Ishikawa (cell line): Measurements from ENCODE around the gene TRAFD1.

Source experiments
- CREB1 ChIP-seq: IDR thresholded peaks from 2 replicates; pipeline ENCODE4 v1.6.1; 2012; ENCODE audit warnings: low read depth
- EGR1 ChIP-seq: IDR thresholded peaks from 2 replicates; pipeline ENCODE4 v1.6.1; 2012
- EP300 ChIP-seq: IDR thresholded peaks from 2 replicates; pipeline ENCODE4 v1.6.1; 2012; ENCODE audit warnings: borderline replicate concordance
- FOXM1 ChIP-seq: IDR thresholded peaks from 2 replicates; pipeline ENCODE4 v1.6.1; 2012; ENCODE audit warnings: low read depth, borderline replicate concordance
- RAD21 ChIP-seq: IDR thresholded peaks from 2 replicates; pipeline ENCODE4 v1.6.1; 2012; ENCODE audit warnings: low read depth
- TAF1 ChIP-seq: IDR thresholded peaks from 2 replicates; pipeline ENCODE4 v1.6.1; 2012; ENCODE audit warnings: low read depth, mild to moderate bottlenecking
- TCF12 ChIP-seq: IDR thresholded peaks from 2 replicates; pipeline ENCODE4 v1.6.1; 2012; ENCODE audit warnings: low read depth
- TEAD4 ChIP-seq: IDR thresholded peaks from 2 replicates; pipeline ENCODE4 v1.6.1; 2012
- YY1 ChIP-seq: IDR thresholded peaks from 2 replicates; pipeline ENCODE4 v1.6.1; 2012; ENCODE audit warnings: low read depth
- TF ChIP-seq, protein P1 (sequence below): IDR thresholded peaks from 2 replicates; pipeline ENCODE4 v1.6.1; 2012; ENCODE audit warnings: low read depth, mild to moderate bottlenecking
- TF ChIP-seq, protein P2 (sequence below): IDR thresholded peaks from 2 replicates; pipeline ENCODE4 v1.6.1; 2012
- TF ChIP-seq, protein P3 (sequence below): IDR thresholded peaks from 2 replicates; pipeline ENCODE4 v1.6.1; 2012

DNA sequence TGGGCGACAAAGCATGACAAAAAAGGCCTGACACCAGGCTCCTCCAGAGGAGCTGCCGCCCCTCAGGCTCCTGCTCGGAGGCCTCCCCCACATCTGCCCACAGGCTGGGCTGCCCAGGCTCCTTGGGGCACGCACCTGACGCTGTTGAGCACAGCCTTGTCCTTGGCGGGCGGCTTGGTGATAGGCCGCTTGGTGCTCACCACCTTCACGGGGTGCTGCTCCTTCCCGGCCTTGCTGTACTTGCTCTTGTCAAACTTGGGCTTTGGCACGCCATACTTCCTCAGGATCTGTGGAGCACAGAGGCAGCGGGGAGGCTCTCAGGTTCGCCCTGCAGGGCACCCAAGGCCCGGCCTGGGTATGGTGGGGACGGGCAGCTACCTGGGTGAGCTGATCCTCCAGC is 53.4 kb downstream of the TRAFD1 start:
- TF ChIP-seq RAD21 (no peak), FOXM1 (no peak), TCF12 (no peak), TAF1 (no peak), EP300 (no peak), YY1 (no peak), CREB1 (no peak), EGR1 (no peak), TEAD4 (no peak)
- TF ChIP-seq, protein P1, sequence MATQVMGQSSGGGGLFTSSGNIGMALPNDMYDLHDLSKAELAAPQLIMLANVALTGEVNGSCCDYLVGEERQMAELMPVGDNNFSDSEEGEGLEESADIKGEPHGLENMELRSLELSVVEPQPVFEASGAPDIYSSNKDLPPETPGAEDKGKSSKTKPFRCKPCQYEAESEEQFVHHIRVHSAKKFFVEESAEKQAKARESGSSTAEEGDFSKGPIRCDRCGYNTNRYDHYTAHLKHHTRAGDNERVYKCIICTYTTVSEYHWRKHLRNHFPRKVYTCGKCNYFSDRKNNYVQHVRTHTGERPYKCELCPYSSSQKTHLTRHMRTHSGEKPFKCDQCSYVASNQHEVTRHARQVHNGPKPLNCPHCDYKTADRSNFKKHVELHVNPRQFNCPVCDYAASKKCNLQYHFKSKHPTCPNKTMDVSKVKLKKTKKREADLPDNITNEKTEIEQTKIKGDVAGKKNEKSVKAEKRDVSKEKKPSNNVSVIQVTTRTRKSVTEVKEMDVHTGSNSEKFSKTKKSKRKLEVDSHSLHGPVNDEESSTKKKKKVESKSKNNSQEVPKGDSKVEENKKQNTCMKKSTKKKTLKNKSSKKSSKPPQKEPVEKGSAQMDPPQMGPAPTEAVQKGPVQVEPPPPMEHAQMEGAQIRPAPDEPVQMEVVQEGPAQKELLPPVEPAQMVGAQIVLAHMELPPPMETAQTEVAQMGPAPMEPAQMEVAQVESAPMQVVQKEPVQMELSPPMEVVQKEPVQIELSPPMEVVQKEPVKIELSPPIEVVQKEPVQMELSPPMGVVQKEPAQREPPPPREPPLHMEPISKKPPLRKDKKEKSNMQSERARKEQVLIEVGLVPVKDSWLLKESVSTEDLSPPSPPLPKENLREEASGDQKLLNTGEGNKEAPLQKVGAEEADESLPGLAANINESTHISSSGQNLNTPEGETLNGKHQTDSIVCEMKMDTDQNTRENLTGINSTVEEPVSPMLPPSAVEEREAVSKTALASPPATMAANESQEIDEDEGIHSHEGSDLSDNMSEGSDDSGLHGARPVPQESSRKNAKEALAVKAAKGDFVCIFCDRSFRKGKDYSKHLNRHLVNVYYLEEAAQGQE, result no peak
- TF ChIP-seq, protein P2, sequence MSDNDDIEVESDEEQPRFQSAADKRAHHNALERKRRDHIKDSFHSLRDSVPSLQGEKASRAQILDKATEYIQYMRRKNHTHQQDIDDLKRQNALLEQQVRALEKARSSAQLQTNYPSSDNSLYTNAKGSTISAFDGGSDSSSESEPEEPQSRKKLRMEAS, result no peak
- TF ChIP-seq, protein P3, sequence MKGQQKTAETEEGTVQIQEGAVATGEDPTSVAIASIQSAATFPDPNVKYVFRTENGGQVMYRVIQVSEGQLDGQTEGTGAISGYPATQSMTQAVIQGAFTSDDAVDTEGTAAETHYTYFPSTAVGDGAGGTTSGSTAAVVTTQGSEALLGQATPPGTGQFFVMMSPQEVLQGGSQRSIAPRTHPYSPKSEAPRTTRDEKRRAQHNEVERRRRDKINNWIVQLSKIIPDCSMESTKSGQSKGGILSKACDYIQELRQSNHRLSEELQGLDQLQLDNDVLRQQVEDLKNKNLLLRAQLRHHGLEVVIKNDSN, result no peak
